HPDE6-E6E7 (cell line): ENCODE results near the gene C1orf87.

Source experiments
- DNase-seq: peaks from one replicate; pipeline ENCODE4 v3.0.0; 2011; ENCODE audit warnings: missing footprints; ENCODE audit errors: extremely low spot score

The C1orf87 gene

GRCh38 chr1:60073605-60074278, at the start of gene C1orf87:
Gene C1orf87, minus strand, starts transcription at chr1:60073770. Its CDS starts 1,127 bp downstream, at chr1:60072643.
- no peak for DNase-seq

- no peak for DNase-seq
Measured at GRCh38 chr1:60118085-60118484, 44.5 kb upstream of the C1orf87 start.

DNA sequence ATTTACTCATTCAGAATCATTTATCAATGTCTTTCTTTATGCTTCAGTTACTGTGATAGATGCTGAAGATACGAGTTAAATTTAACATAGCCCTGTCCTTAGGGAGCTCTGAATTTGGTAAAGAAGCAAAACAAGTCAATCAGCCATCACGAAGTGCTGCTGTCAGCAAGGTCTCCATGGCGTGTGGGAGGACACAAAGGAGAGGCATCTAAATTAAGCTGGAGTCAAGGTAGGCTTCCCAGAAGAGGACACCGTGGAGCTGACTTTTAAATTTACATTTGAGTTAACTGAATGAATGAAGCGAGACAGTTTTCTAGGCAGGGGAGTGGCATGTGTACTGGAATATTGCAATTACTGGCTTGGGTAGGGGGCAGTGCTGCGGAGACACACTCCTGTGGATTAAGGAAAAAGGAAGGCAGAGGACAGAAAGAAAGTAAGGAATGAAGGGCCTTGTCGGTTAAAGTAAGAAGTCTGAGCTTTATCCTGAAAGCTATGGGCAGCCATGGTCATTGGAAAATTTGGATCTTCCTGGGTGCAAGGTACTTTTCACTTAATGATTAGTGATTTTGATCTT, 41.3 kb upstream of the C1orf87 start:
- no peak for DNase-seq

DNA sequence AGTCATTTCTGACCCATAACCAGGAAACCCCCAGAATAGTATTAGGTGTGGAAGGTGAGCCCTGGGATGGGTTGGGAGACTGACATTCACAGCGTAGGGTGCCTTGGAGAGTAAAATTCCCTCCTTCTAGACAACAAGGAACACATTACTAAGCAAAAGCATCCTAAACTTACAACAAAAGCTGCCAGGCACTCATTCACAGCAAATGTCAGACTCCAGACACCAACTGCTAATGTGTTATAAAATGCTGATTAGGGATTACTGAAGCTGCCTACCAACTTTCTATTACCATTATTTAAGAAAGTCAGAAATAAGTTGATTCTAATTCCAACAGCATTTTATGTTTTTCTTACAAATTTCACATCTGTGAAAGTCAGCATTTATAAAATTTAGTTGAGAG, 40.0 kb upstream of the C1orf87 start:
- DNase-seq = no peak

GRCh38 chr1:60113028-60113427, 39.5 kb upstream of the C1orf87 start:
- DNase-seq = no peak

DNA sequence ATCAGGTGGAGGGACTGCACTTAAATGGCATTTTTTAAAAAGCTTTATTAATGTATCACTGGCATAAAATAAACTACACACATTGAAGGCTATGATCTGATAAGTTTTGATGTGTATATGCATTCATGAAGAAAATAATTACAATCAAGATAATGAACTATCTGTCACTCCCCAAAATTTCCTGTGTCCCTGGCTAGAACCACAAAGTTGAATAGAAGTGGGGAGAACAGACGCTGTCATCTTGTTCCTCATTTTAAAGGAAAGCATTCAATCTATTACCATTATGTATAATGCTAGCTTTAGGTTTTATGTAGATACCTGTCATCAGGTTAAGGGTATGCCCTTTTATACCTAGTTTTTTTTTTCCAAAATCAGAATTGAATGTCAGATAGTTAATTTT, 38.1 kb upstream of the C1orf87 start:
- DNase-seq = no peak

- DNase-seq = no peak
Measured at GRCh38 chr1:60111118-60111517, 37.5 kb upstream of the C1orf87 start.

DNA sequence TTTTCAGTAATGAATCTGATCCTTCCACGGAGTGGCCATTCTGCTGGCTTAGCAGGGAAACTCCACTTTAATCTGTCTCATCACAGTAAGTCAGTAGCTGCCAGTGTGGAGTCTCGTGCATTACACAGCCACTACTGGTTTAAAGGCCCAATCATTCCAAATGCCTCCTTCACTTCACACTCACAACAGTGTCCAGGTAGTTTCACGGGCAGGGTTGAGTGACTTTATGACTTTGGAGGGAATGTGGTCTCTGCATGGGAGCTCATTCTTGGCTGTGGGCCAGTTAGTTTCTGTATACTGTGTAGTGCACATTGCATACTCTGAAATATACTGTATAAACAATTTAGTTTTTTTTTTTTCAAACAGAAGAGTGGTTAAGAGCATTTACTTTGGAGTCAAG, 34.6 kb upstream of the C1orf87 start:
- DNase-seq = no peak

DNA sequence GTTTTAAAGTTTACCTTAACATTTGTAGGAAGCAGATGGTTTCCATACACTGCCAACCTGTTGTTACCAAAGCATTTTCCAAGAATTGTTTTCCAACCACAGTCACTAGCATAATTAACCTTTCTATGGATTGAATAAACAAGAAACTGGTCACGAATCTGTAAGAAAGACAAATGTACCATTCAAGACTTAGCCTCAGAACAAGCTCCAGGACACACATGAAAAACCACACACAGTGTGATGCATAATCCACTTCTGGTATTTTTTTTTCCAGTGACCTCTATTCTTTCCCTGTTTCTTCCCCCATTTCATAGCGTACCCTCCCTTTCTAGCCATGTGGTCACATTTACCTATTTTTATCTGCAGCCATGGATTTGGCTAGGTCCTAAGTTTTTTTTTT, 29.6 kb upstream of the C1orf87 start:
- no peak for DNase-seq

DNA sequence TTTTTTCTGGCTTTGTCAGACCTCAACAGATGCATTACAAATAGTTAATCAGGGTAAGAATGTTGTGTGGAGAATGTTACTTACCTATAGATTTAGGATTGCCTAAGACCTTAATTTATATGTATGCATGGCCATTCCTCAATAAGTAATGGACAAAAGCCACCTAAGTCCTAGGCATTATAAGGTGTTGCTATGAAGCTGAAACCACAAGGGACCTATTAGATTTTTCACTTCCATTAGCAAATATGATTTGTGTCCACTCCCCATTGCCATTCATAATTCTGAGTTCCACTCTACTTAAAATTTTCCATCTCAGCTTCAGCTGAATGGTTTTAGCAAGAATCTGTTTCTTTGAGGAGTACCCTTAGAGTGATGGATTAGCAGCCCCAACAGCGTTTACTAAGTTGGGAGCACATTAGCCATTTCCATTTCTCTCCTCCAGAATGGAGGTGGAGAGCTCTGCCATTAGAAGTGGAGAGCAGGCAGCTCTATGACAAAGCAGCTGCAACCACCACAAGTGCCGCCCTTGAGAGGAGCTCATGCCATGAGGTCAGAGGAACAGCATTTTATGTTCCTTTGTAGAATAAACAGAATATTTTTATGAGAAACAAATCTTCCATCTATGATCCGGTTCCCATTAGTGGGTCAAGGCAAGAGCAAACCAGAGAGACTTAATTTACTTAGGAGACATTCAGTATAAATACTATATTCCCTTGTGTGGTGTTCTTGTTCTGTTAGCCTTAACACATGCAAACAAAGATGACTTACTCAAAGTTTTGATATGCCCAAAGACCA, 28.9 kb upstream of the C1orf87 start:
- DNase-seq = no peak

- no peak for DNase-seq
Measured at GRCh38 chr1:60101516-60101915, 27.9 kb upstream of the C1orf87 start.

- DNase-seq = no peak
Measured at GRCh38 chr1:60091195-60091715, 17.7 kb upstream of the C1orf87 start.

DNA sequence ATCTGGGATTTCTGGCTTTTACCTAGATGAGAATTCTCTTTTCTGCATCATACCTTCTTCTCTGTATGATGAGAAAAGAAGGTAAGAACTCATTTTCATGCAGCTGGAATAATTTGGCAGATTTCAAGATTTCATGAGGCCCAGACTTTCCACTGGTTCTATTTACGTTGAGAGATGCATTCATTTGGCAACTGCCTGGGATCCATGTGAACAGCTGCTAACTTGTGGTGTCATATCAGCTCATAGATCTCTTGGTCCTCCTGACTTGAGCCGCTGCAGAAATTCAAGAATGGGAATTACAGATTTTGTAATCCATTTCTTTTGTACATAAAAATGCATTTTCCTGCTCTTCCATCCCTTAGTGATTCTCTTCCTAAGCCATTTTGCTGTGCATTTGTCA, 17.1 kb upstream of the C1orf87 start:
- DNase-seq = no peak

- DNase-seq = no peak
Measured at GRCh38 chr1:60088620-60089155, 15.1 kb upstream of the C1orf87 start.

GRCh38 chr1:60087681-60088080, 14.1 kb upstream of the C1orf87 start:
- DNase-seq = no peak

GRCh38 chr1:60078182-60078581, 4.6 kb upstream of the C1orf87 start:
- no peak for DNase-seq

GRCh38 chr1:60071296-60071695, 2.3 kb downstream of the C1orf87 start:
- DNase-seq = no peak

GRCh38 chr1:60069691-60070090, 3.9 kb downstream of the C1orf87 start:
- no peak for DNase-seq

DNA sequence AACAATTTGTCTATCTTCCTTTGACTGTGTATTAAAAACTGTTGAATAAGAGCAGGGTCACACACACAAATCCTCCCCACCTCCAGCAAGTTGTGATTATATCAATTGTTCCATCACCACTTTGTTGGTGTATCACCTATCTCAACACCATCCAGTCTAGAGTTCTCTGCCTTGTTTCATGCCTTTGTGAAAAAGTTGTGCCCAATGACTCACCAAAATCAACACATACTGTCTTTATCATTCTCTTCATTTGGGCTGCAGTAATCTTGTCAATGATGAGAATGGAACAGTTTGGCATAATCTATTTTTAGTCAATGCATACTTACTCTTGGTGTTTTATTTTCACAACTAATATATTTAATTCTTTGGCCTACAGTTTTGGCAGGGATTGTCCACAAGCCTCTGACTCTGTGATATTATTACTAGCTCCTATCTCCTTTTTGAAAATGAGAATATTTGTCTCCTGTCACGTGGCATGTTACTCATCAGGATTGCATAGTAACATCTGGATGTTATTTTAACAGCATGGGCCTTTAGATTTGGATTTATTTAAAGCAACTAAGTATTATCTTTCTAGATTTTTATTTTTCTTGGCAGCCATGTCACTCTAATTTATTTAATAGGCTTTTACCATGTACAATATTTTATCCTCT, 5.1 kb downstream of the C1orf87 start:
- no peak for DNase-seq

- DNase-seq = no peak
Measured at GRCh38 chr1:60066001-60066400, 7.6 kb downstream of the C1orf87 start.

DNA sequence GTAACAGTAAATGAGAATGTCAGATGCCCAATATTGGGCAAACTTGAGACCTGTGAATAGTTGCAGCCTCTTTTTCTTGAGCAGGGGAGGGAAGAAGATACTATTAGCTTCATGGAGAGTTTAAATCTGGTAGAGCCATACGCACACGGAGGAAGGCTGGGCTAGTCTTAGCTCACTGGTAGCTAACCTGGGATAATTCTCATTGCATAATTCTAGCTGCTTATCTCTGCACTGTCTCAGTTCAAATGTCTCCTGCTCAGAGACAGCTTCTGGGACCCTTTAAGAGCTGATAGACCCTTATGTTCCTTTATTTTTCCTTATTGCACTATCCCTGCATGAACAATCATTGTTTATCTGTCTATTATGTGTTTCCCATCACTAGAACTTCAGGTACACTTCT, 8.4 kb downstream of the C1orf87 start:
- DNase-seq = no peak

DNA sequence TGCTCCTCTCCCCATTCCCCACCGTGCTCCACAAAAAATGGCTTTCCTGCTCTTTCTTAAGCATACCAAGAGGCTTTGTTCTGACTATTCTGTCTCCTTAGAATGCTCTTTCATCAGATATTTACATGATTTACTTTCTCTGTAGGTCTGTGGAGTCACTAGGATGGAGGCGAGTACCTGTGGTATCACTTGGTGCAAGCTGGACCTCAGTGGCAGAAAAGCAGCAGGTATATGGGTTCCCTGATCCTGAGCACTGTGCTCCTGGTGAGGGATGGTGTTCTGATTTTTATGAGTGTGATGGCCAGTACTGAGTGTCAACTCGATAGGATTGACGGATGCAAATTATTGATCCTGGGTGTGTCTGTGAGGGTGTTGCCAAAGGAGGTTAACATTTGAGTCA, 10.0 kb downstream of the C1orf87 start:
- no peak for DNase-seq
